Ureter (tissue), 1 donor: ENCODE measurements around the gene RFLNA. TPM values are rescaled to one million over a fixed set of nuclear protein-coding genes. Genes with fewer than 3 reads are reported as not detected.

ENCODE experiments used
- DNase-seq: peaks from one replicate; pipeline ENCODE4 v3.0.0-alpha.2; 2020; ENCODE audit warnings: low spot score
- total RNA-seq: library from RNA; stranded (reverse); gene quantifications from one replicate; pipeline ENCODE4 v1.2.4, GENCODE V29; 2023
- donor health status: DM: yes; HTN: yes; CAD: no.

Gene RFLNA
- total RNA-seq, 1 donor from 2014 or later = 1.1 TPM

DNA sequence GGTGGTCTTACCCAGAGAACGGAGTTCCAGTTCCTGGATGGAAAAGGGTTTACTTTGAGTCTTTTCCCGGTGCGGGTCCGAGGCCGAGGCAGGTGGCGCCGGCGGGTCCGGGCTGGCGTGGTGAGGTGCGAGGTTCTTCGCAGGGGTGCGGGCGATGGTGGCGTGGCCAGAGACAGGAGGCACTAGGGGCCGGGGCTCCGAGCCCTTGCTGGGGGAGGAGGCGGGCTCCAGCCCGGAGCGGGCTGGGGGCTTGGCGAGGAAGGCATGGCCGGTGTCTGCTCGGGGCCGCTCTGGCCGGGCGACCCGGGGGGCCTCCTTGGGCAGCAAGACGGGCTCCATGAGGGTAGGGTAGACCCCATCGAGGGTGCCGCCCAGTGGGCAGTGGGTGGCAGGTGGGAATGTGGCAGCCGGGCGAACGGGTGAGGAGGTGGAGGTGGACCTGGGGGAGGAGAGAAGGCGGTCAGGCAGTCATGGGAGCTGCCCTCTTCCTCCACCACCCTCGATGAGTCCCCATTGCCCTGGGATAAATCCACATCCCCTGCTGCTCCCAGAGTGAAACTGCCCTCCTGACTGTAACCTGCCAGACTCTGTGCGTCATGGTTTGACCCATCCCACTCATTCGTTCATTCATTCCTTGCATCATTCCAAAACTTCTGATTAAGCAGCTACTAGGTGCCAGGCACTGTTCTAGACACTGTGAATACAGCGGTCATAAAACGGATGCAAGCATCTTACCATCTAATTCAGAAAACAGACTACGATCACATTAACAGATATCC is 42.0 kb downstream of the RFLNA start:
- no peak for DNase-seq

DNA sequence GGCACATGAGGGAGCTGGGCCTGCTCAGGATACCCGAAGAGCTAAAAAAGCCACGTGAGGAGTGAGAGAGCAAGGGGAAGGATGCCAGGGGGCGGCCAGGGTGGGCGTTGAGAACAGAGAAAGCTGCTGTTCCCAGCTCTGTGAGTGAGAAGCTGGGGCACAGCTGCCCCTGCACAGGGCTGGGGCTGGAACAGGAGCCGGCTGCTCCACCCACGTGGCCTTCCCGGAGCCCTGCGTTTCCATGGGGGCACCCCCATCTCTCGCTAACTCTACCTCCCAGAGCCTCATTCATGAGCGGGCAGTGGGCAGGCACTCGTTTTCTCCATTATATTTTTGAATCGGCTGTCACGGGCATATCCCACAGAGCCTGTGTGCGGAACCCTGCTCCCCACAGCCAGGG is 42.7 kb downstream of the RFLNA start:
- no peak for DNase-seq

DNA sequence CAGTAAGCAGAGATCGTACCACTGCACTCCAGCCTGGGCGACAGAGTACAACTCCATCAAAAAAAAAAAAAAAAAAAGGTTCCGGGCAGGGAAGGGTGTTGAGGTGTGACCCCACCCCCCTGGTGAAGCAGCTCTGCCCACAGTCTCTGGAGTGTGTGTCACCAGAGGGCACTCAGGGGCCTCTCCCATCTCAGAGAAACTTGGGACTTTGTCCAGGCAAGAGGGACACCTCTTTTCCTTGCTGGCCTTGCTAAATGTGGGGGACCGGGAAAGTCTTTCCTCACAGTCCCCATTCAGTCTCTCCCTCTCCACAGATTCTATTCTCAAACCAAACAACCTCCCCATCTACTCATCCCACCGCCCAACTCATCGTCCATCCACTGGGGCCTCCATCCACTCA is 43.6 kb downstream of the RFLNA start:
- no peak for DNase-seq

DNA sequence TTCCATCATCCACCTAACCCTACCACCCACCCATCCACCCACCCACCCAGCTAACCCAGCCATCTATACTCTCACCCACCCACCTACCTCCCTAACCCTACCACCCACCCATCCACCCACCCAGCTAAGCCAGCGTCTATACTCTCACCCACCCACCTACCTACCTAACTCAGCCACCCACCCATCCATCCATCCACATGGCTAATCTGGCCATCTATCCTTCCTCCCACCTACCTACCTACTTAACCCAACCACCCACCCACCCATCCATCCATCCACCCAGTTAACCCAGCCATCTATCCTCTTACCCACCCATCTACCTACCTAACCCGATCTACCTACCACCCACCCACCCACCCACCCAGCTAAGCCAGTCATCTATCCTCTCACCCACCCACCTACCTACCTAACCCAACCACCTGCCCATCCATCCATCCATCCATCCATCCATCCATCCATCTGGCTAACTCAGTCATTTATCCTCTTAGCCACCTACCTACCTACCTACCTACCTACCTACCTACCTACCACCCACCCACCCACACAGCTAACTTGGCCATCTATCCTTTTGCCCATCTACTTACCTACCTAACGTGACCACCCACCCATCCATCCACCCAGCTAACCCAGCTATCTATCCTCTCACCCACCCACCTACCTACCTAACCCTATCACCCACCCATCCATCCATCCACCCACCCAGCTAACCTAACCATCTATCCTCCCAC is 44.1 kb downstream of the RFLNA start:
- DNase-seq = no peak

DNA sequence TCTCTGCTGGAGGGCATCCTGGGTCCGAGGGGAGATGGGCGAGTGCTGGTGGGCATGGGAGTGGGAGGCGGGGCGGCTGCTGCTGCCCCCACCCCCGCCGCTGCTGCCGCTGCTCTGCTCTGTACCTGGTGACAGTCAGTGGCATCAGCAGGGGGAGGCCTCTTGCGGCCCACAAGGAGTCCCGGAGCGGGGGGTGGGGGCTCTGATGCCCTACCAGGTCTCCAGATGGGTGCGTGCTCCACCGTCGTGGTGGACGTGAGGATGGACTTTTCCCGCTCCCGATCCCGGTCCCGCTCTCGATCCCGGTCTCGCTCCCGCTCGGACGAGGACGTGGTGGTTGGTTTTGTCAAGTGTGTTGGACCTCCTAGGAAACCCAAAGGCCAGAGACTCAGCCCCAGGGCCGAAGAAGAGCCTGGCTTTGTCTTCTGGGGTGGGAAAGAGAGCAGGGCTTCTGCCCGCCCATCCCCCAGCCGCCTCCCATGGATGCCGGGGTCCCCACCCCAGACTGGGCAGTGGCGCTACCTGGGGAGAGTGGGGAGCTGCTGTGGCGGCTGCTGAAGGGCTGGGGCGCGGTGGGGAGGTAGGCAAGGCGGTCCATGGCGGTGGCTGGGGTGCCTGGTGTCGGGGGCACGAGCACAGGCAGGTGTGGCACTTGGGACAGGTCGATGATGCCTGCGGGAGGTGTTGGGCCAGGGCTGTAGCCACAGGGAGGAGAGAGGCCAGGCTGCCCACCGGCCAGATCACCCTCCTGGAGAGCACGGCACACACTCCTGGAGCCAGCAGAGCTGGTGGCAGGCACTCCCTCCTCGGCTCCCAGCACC is 45.4 kb downstream of the RFLNA start:
- no peak for DNase-seq

DNA sequence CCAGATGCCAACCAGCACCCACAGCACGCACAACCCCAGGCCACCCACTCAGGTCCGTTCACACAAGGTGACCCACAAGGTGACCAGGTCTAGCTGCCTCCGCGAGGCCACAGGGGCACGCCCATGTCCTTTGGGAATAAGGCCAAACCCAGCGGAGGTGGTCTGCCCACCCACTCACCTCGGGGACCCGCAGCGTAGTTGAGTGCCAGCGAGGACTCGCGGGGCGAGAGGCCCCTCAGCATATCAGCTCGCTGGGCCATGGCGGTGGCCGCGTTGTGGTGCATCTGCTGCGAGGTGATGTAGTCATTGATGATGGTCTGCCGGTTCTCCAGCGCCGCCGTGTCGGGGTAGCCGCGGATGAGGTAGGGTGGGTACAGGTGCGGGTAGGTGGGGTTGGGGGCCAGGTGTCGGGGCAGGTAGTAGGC is 46.8 kb downstream of the RFLNA start:
- no peak for DNase-seq

DNA sequence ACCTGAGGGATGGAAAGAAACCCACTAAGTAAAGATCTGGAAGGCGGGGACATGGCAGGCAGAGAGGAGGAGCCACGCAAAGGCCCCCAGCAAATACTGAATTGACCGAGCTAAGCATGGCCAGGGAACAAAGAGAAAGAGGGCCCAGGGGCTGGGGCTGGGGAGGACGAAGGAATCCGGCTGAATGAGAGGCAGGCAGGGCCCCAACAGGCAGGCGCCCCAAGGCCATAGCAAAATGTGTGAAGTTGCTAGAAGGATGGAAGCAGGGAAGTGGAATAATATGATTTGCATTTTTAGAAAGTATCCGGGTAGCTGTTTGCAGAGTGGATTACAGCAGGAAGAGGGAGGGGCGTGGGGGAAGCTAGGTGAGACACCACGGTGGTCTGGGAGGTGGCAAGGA is 49.1 kb downstream of the RFLNA start:
- no peak for DNase-seq

DNA sequence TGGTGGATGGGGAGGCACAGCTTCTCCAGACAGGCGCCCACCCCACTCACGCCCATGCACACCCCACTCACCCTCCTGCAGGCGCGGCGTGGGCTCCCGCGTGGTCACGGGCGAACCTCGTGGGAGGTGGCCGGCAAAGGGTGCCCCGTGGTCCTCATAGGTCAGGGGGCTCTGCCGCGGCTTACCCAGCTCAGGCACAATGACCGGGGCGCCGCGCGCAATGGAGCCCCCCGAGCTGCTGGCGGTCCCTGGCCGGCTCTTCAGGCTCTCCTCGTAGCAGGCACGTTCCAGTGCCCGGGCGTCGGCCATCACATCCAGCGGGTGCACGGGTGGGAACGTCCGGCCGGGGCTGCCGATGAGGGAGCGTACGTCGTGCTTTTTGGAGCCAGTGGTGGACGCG is 49.6 kb downstream of the RFLNA start:
- DNase-seq = no peak

DNA sequence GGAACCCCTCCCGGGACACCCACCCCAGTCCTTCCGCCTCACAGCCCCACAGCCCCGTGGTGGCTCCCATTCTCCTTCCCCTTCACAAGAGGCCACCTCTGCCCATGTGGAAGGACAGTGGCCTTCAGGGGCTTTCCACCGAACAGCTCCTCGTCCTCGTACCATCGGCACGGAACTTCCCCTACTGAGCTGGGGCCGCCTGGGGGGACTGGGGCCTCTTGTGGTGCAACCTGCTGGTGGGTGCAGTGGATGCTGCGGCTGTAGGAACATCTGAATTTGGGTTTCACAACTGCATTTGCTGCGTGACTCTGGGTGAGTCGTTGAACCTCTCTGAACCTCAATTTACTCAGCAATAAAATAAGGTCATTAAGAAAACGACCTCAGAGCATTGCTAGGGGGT is 50.9 kb downstream of the RFLNA start:
- no peak for DNase-seq

DNA sequence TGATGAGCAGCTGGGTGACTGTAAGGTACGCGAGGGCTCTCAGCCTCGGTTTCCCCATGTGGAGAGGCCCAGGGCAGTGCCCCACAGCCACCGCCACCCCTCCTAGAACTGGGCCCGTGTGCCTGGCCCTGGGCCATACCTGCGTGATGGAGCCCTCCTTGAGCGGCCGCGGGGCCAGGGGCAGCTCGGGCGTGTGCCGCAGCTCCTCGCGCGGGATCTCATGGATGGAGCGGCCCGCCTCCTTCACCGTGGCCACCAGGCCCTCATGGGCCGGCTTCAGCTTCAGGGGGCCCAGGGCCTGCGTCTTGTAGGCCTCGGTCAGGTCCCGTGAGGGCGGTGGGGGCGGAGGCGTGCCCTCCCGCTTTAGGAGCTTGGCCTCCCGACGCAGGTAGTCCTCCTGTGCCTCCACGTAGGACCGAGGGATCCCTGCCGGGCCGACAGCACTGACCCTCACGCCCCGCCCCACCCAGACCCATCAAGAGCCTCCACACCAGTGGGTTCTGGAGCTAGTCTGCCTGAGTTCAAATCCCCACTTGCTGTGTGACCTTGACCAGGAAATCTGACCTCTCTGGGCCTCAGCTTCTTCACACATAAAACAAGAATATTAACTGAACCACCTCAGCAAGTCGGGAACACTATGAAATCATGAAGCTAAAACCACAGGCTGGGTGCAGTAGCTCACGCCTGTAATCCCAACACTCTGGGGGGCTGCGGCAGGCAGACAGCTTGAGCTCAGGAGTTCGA is 51.7 kb downstream of the RFLNA start:
- DNase-seq = no peak

DNA sequence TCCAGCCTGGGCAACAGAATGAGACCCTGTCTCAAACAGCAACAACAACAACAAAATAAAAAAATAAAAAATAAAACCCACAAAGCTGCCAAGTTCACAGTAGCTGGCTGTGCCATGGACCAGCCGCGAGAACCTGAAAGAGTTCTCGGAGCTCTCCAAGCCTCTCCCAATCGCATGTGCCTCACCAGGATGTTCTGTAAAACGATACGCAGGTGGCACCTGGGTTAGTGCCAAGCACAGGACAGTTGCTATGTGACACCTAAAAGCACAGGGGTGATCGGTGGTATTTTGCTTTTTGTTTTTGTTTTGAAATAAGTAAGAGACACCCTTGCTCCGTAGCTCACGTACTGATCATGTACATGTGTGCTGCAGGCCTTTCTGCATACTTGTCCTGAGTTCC is 52.4 kb downstream of the RFLNA start:
- DNase-seq = no peak

DNA sequence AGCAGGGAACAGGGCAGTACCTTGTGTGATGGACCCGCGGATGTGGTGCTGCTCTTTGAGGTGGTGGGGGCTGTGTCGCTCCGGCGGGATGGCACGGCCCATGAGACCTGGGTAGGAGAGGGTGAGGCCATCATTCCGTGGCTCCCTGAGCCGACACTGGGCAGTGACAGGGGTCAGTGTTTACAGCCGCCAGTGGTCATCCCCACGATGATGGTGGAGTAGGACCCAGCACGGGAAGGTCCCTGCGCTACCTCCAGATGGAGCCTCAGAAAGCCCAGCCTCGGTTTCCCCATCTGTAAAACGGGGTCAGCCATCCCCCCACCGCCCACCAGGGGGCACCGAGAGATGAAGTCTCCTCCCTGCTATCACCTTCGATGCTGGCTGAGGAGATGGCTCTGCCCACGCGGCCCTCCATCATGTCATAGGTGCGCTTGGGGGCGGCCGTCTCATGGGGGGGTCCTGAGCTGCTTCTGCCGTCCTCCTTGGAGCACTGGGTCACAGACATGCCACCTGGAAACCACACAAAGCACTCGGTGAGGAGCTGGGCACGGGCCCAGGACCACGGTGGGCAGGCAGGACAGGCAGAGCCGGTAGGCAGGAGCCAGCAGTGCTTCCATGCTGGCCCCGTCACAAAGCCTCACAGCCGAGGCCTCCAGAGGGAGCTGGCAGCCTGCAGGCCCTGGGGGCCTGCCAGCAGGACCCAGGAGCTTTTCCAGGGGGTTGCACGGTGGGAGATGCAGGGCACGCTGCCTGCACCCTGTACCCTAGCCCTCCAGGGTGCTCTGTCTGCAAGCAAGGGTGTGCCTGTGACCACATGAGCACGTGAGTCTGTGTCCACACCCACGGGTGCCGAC is 53.1 kb downstream of the RFLNA start:
- no peak for DNase-seq

DNA sequence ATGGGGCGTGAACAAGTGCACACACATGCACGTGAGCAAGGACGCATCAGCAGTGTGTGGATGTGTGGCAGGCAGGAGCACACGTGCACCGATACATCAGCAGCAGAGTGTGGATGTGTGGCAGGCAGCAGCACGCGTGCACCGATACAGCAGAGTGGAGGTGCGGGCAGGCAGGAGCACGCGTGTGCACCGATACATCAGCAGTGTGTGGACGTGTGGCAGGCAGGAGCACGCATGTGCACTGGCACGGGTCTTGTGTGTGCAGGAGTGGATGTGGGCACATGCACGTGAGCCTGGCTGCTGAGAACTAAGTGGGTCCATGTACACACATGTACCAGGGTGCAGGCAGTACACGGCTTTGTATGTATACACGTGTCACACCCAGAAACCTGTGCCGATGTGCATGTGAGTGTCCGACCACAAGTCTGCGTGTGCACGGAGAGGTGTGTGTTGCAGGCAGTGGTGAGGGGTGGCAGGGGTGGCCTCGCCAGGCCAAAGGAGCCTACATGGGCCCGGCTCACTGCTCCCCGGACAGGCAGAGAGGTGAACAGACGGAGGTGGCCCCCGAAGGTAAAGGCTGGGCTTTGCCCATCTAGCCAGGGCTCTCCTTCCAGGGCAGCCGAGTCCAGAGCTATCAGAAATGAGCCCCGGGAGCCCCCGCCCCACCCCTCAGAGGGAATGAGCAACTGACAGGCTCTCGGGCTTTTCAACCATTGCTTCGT is 53.9 kb downstream of the RFLNA start:
- no peak for DNase-seq

DNA sequence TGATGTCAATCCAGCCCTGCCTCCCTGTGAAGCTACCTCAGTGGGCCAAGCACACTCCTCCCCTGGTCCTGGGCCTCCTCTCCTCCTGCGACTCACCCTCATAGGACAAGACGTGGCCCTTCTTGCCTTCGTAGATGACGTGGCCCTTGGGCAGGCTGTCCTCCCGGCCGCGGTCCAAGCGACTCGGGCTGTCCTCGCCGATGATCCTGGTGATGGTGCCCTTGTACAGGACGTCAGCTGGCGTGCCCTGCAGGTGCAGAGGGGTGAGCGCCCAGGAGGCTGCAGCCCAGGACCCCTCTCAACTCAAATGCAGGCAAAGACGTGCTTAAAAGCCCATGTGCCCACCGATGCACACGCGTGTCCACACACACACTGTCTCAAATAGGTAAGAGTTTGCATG is 55.6 kb downstream of the RFLNA start:
- DNase-seq = no peak

DNA sequence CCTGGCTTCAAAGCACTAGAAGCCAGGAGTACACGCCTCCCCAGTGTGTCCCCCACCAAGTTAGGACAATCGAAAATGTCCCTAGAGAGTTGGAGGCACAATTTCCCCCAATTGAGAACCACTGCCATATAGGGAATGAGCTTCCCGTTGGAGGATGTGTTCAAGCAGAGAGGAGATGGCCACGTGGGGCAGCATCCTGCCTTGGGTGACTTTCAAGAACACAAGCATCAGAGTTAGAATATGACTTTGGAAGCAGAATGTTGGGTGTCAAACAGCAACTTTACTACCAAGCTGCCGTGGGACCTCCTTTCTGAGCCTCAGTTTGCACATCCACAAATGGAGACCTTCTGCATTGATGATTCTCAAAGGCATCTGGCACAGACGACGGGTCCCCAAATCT is 56.5 kb downstream of the RFLNA start:
- no peak for DNase-seq

DNA sequence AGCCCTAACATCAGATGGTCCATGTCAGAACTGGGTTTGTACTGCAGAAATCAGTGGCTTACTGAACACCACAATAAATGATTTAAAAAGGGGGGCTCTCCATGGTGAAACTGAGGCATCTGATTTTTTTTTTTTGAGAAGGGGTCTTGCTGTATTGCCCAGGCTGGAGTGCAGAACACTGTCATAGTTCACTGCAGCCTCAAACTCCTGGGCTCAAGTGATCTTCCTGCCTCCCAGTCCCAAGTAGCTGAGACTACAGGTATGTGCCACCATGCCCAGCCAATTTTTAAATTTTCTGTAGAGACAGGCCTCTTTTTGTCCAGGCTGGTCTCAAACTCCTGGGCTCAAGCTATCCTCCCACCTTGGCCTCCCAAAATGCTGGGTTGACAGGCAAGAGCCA is 57.4 kb downstream of the RFLNA start:
- DNase-seq = no peak

DNA sequence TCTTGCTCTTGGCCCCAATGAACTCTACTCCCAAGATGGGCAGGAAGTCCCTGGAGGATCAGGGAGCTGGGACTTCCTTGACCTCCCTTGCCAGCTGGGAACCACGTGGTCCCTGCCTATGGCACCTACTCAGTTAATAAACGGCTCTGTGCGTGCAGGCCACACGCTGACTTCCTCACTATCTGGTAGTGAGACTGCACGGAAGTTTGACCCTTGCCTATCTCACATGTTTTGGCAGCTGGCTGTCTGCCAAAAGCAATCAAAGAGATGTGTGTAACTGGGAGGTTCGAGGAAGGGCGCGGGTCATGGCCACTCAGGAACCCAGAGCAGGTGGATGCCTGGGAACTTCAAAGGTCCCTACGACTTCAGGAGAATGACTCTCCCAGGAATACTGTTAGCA is 57.9 kb downstream of the RFLNA start:
- DNase-seq = peak; percentile 71

DNA sequence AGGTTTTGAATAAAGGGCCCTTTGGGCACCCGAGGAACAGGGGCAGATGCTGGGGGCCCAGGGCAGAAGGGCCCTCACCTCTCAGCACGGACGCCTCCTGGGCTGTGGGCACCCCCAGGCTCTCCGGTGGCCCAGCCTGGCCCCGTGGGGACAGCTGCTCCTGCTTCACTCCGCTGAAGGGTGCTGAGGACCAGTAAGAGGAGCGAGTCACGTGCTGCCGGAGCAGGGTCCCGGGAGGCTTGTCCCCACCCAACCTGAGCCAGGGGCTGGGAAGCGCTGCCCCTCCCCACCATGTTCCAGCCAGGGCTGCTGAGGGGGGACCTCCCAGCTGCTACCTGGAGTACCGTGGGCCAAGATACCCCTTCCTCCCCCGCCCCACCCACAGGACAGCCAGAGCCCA is 59.5 kb downstream of the RFLNA start:
- DNase-seq = no peak

DNA sequence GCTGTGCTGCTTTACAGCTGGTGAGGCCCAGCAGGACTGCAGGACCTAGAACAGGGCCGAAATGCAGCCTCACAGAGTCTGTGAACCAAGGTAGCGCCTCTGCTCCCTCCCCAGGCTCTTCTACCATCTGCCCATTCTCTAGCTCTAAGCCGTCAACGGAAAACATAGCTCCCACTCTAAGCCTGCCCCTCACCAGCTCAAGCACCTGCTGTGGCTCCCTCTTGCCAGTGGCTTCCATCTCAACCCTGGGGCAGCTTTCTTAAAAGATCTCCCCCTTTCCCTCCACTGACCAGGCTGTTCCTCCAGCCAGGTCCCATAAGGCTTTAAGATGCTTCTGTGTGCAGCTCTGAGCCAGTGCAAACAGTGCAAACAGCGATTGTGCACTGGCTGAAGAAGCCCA is 61.3 kb downstream of the RFLNA start:
- no peak for DNase-seq

DNA sequence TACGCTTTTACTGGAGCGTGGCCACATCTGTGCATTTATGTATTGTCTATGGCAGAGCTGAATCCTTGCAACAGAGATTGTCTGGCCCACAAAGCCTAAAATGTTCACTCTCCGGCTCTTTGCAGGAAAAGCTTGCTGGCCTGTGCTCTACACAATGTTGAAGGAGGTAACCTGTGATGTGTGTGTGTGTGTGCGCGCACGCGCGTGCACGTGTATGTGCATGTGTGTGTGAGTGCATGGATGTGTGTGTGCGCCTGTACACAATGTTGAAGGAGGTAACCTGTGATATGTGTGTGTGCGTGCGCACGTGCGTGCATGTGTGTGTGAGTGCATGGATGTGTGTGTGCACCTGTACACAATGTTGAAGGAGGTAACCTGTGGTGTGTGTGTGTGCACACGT is 62.7 kb downstream of the RFLNA start:
- no peak for DNase-seq
